ENCODE measurements around the gene ST6GALNAC3.

The ST6GALNAC3 gene

DNA sequence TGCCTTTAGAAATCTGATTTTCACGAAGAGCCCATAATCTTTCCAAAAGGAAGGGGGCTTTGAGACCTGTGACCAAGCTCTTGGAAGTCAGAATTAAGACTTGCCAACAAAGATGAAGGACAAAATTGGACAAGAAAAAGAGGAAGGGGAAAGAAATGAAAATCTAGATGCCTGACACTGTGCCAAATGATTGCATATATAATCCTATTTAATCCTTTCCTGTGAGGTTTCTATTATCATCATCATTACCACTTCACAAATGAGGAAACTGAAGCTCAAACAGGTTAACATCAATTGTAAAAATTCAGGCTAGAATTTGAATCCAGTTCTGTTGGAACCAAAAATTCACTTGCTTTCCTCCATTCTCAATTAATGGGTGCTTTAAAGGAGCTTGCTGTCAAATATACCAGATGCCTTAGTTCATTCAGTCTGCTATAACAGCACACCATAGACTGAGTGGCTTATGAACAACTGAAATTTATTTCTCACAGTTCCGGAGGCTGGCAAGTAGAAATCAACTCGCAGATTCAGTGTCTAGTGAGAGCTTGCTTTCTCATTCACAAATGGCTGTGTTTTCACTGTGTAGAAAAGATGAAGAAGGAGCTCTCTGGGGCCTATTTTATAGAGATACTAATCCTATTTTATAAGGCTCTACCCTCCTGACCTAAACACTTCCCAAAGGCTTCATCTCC is 595.2 kb downstream of the ST6GALNAC3 start:
- TF ChIP-seq GATA3 (IDR thresholded peaks at IDR 0.05; ENCODE audit: low read depth, low read length): no peak

- TF ChIP-seq GATA2 (IDR thresholded peaks at IDR 0.05; ENCODE audit: low read depth, low read length) (no peak), GATA3 (IDR thresholded peaks at IDR 0.05; ENCODE audit: low read depth, low read length) (no peak)
These were observed 600.2 kb downstream of the ST6GALNAC3 start for GRCh38 chr1:76674689-76675210.

GRCh38 chr1:76677416-76678405 is 603.2 kb downstream of the ST6GALNAC3 start:
- no peak for TF ChIP-seq GATA2 (IDR thresholded peaks at IDR 0.05; ENCODE audit: low read depth, low read length)
- TF ChIP-seq GATA3 (IDR thresholded peaks at IDR 0.05; ENCODE audit: low read depth, low read length): no peak

DNA sequence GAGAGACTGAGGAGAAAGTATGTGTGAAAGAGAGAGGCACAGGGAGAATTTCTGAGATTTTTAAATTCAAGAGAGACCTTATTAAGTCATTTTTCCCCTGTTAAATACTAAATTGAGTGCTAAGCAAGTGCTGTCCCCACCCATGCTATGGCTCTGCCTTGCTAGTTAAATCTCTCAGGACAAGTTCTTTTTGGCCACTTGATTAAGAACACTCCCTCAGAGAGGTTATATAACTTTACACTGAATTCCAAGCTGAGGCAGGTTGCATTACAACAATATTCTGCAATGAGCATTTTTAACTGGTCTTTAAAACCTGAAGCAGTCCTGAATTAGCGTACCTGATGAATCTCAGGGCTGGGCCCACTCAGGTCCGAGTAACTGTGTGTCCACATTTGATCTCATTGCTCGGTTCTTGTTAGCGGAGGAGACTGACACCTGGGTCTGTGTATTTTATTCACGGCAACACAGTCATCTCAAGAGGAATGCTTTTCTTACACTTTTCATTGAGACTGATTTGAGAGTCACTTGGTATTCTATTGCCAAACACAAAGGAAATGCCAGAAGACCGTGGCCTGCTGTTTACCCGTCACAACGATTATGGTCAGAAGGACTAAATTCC is 605.1 kb downstream of the ST6GALNAC3 start:
- TF ChIP-seq GATA3 (IDR thresholded peaks at IDR 0.05; ENCODE audit: low read depth, low read length): no peak
- no peak for TF ChIP-seq GATA2 (IDR thresholded peaks at IDR 0.05; ENCODE audit: low read depth, low read length)

DNA sequence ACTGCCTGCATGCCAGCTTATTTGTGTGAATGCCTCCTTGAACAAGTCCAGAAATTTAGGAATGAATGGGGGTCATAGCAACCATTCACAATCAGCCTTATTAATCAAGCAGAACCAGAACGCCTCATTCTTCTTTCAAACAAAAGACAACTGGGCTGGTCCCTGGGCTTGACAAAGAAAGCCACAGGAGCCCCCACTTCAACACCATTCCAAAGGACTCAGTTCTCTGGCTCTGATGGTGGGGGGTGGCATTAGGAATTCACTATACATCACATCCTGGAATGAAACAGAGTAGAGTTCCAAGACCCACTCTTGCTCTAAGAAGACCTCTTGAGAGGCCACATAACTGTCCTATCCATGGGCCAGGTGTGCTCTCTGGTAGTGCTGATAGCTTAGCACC is 606.1 kb downstream of the ST6GALNAC3 start:
- no peak for TF ChIP-seq GATA2 (IDR thresholded peaks at IDR 0.05; ENCODE audit: low read depth, low read length)
- TF ChIP-seq GATA3 (IDR thresholded peaks at IDR 0.05; ENCODE audit: low read depth, low read length): no peak

- TF ChIP-seq GATA2 (IDR thresholded peaks at IDR 0.05; ENCODE audit: low read depth, low read length) (no peak; the same call in 1 of the 2 replicates), GATA3 (IDR thresholded peaks at IDR 0.05; ENCODE audit: low read depth, low read length) (no peak)
These were observed 607.6 kb downstream of the ST6GALNAC3 start for GRCh38 chr1:76682138-76682537.
